Nephron progenitor cell (in vitro differentiated cells): ENCODE measurements around the gene USP31.

Experiments
- DNase-seq: peaks from one replicate; pipeline ENCODE4 v3.0.0; 2021
- H3K27ac Mint-ChIP-seq: 2 replicates; pipeline ENCODE4 v1.8.0; 2021; ENCODE audit warnings: mild to moderate bottlenecking, moderate library complexity, mixed read lengths
- H3K27me3 Mint-ChIP-seq: 2 replicates; pipeline ENCODE4 v1.8.0; 2021; ENCODE audit warnings: mild to moderate bottlenecking, low read depth, mixed read lengths; ENCODE audit not compliant: poor library complexity
- H3K36me3 Mint-ChIP-seq: 2 replicates; pipeline ENCODE4 v1.8.0; 2021; ENCODE audit warnings: low read depth, mixed read lengths
- H3K4me1 Mint-ChIP-seq: 2 replicates; pipeline ENCODE4 v1.8.0; 2021; ENCODE audit warnings: mixed read lengths
- H3K4me3 Mint-ChIP-seq: 2 replicates; pipeline ENCODE4 v1.8.0; 2021; ENCODE audit warnings: mild to moderate bottlenecking, moderate library complexity, mixed read lengths
- H3K9me3 Mint-ChIP-seq: 2 replicates; pipeline ENCODE4 v1.8.0; 2021; ENCODE audit warnings: mild to moderate bottlenecking, moderate library complexity, mixed read lengths
- CTCF ChIP-seq: fragments of 200-600 bp; sonication (generic); IDR thresholded peaks from 2 replicates; pipeline ENCODE4 v1.5.0; 2021; ENCODE audit warnings: antibody characterized with exemption

USP31 gene

GRCh38 chr16:23143391-23143790 lies 5.9 kb downstream of the USP31 start:
- TF ChIP-seq CTCF, result no peak
- DNase-seq, result no peak
- Mint-ChIP-seq H3K9me3 (peaks cover 3% of the 10 kb centered on the region), H3K36me3 (peaks cover 5% of the 10 kb centered on the region), H3K27ac (no peak overlapping the region), H3K4me1 (peaks cover 39% of the 10 kb centered on the region), H3K27me3 (peaks cover 3% of the 10 kb centered on the region), H3K4me3 (no peak overlapping the region)

GRCh38 chr16:23141959-23142740 lies 7.1 kb downstream of the USP31 start:
- H3K27ac Mint-ChIP-seq, result no peak overlapping the region
- H3K9me3 Mint-ChIP-seq, result peaks cover 11% of the 10 kb centered on the region
- peaks cover 14% of the 10 kb centered on the region for H3K36me3 Mint-ChIP-seq
- H3K4me1 Mint-ChIP-seq, result peaks cover 29% of the 10 kb centered on the region
- no peak for DNase-seq
- TF ChIP-seq CTCF, result no peak
- H3K27me3 Mint-ChIP-seq, result no peaks in the 10 kb centered on the region
- no peak overlapping the region for H3K4me3 Mint-ChIP-seq

GRCh38 chr16:23141500-23141899 lies 7.8 kb downstream of the USP31 start:
- no peak for DNase-seq
- Mint-ChIP-seq H3K4me3 (no peak overlapping the region), H3K4me1 (peaks cover 22% of the 10 kb centered on the region), H3K9me3 (peaks cover 11% of the 10 kb centered on the region), H3K36me3 (peaks cover 14% of the 10 kb centered on the region), H3K27me3 (no peaks in the 10 kb centered on the region), H3K27ac (no peak overlapping the region)
- TF ChIP-seq CTCF, result no peak

GRCh38 chr16:23141033-23141432 lies 8.2 kb downstream of the USP31 start:
- Mint-ChIP-seq H3K4me3 (no peak overlapping the region), H3K27ac (no peak overlapping the region), H3K9me3 (peaks cover 14% of the 10 kb centered on the region), H3K36me3 (peaks cover 15% of the 10 kb centered on the region), H3K27me3 (no peaks in the 10 kb centered on the region), H3K4me1 (peaks cover 18% of the 10 kb centered on the region)
- no peak for TF ChIP-seq CTCF
- DNase-seq, result no peak

GRCh38 chr16:23140107-23140506 lies 9.1 kb downstream of the USP31 start:
- H3K27me3 Mint-ChIP-seq, result no peaks in the 10 kb centered on the region
- peaks cover 24% of the 10 kb centered on the region for H3K36me3 Mint-ChIP-seq
- peaks cover 23% of the 10 kb centered on the region for H3K9me3 Mint-ChIP-seq
- DNase-seq, result no peak
- H3K27ac Mint-ChIP-seq, result no peak overlapping the region
- H3K4me3 Mint-ChIP-seq, result no peak overlapping the region
- TF ChIP-seq CTCF, result no peak
- peaks cover 9% of the 10 kb centered on the region for H3K4me1 Mint-ChIP-seq

GRCh38 chr16:23137818-23138217 lies 11.4 kb downstream of the USP31 start:
- no peak overlapping the region for H3K4me3 Mint-ChIP-seq
- peaks cover 28% of the 10 kb centered on the region for H3K9me3 Mint-ChIP-seq
- no peak for TF ChIP-seq CTCF
- no peak for DNase-seq
- H3K4me1 Mint-ChIP-seq, result peaks cover 5% of the 10 kb centered on the region
- peaks cover 29% of the 10 kb centered on the region for H3K36me3 Mint-ChIP-seq
- H3K27ac Mint-ChIP-seq, result no peak overlapping the region
- H3K27me3 Mint-ChIP-seq, result no peaks in the 10 kb centered on the region
